ENCODE measurements around the gene SMOC2. TPM values are rescaled to one million over a fixed set of nuclear protein-coding genes. Genes with fewer than 3 reads are reported as not detected.
"Not testable (repeated sequence)": the region's sequence is repeated elsewhere in the genome, so short reads cannot be mapped to it uniquely, and the experiment has no call there.

Gene SMOC2
- total and polyA plus RNA-seq, 2 experiments from 2014 or later = 1.9 to 3.2 TPM

GRCh38 chr6:168686029-168686738 lies 245.2 kb downstream of the SMOC2 start:
- H3K36me3 ChIP-seq = no peaks in the 10 kb centered on the region
- no peaks in the 10 kb centered on the region for H3K4me1 ChIP-seq (ENCODE audit: low read depth)
- no peaks in the 10 kb centered on the region for H3K9me3 ChIP-seq (ENCODE audit: low read depth)
- no peak for TF ChIP-seq CTCF (IDR thresholded peaks at IDR 0.05; ENCODE audit: low read depth, low read length)
- no peaks in the 10 kb centered on the region for H3K27me3 ChIP-seq
- no peak overlapping the region for H3K27ac ChIP-seq
- H3K4me3 ChIP-seq = no peak overlapping the region
- no peak for DNase-seq (ENCODE audit: low read depth in 1 of 2, low spot score in 1 of 2)

GRCh38 chr6:168686831-168687730 lies 246.1 kb downstream of the SMOC2 start:
- Histone ChIP-seq H3K9me3 (ENCODE audit: low read depth) (no peaks in the 10 kb centered on the region), H3K27me3 (no peaks in the 10 kb centered on the region), H3K27ac (no peak overlapping the region), H3K4me3 (no peak overlapping the region), H3K36me3 (no peaks in the 10 kb centered on the region), H3K4me1 (ENCODE audit: low read depth) (no peaks in the 10 kb centered on the region)
- no peak for DNase-seq (ENCODE audit: low read depth in 1 of 2, low spot score in 1 of 2)
- TF ChIP-seq CTCF (IDR thresholded peaks at IDR 0.05; ENCODE audit: low read depth, low read length) = no peak

GRCh38 chr6:168690271-168690670 lies 249.3 kb downstream of the SMOC2 start:
- no peaks in the 10 kb centered on the region for H3K4me1 ChIP-seq (ENCODE audit: low read depth)
- no peak for TF ChIP-seq CTCF (IDR thresholded peaks at IDR 0.05; ENCODE audit: low read depth, low read length)
- H3K4me3 ChIP-seq = no peak overlapping the region
- no peak for DNase-seq (ENCODE audit: low read depth in 1 of 2, low spot score in 1 of 2)
- H3K27ac ChIP-seq = no peak overlapping the region
- H3K27me3 ChIP-seq = no peaks in the 10 kb centered on the region
- H3K36me3 ChIP-seq = no peaks in the 10 kb centered on the region
- H3K9me3 ChIP-seq (ENCODE audit: low read depth) = no peaks in the 10 kb centered on the region

- peak in 1 of 2 donors; percentile 9 for DNase-seq (ENCODE audit: low read depth in 1 of 2, low spot score in 1 of 2)
- no peak for TF ChIP-seq CTCF (IDR thresholded peaks at IDR 0.05; ENCODE audit: low read depth, low read length)
- Histone ChIP-seq H3K4me1 (ENCODE audit: low read depth) (no peaks in the 10 kb centered on the region), H3K27me3 (no peaks in the 10 kb centered on the region), H3K9me3 (ENCODE audit: low read depth) (no peaks in the 10 kb centered on the region), H3K27ac (no peak overlapping the region), H3K4me3 (no peak overlapping the region), H3K36me3 (no peaks in the 10 kb centered on the region)
Measured at GRCh38 chr6:168691774-168692173, 250.8 kb downstream of the SMOC2 start.

GRCh38 chr6:168692193-168692914 lies 251.4 kb downstream of the SMOC2 start:
- H3K9me3 ChIP-seq (ENCODE audit: low read depth) = no peaks in the 10 kb centered on the region
- no peak for DNase-seq (ENCODE audit: low read depth in 1 of 2, low spot score in 1 of 2)
- H3K27ac ChIP-seq = no peak overlapping the region
- no peak overlapping the region for H3K4me3 ChIP-seq
- no peak for TF ChIP-seq CTCF (IDR thresholded peaks at IDR 0.05; ENCODE audit: low read depth, low read length)
- no peaks in the 10 kb centered on the region for H3K27me3 ChIP-seq
- no peaks in the 10 kb centered on the region for H3K4me1 ChIP-seq (ENCODE audit: low read depth)
- H3K36me3 ChIP-seq = no peaks in the 10 kb centered on the region

- not testable (repeated sequence) for H3K27me3 ChIP-seq; H3K4me1 ChIP-seq (ENCODE audit: low read depth); H3K27ac ChIP-seq; DNase-seq (ENCODE audit: low read depth in 1 of 2, low spot score in 1 of 2); H3K36me3 ChIP-seq; H3K9me3 ChIP-seq (ENCODE audit: low read depth); H3K4me3 ChIP-seq
Measured at GRCh38 chr6:168692915-168693257, 251.9 kb downstream of the SMOC2 start.

GRCh38 chr6:168694797-168695196 lies 253.8 kb downstream of the SMOC2 start:
- H3K27ac ChIP-seq; H3K9me3 ChIP-seq (ENCODE audit: low read depth); H3K4me3 ChIP-seq; H3K36me3 ChIP-seq; DNase-seq (ENCODE audit: low read depth in 1 of 2, low spot score in 1 of 2); H3K4me1 ChIP-seq (ENCODE audit: low read depth); H3K27me3 ChIP-seq: not testable (repeated sequence)

All from cardiac muscle cell (in vitro differentiated cells and primary cell).